GM19351 (cell line): ENCODE results near the gene CEPT1.

Experiments
- ATAC-seq: cut with Tn5 transposase; IDR thresholded peaks from one replicate; pipeline ENCODE4 v1.9.1; 2021; ENCODE audit warnings: mild to moderate bottlenecking, moderate library complexity; ENCODE audit not compliant: unreplicated experiment

The CEPT1 gene

DNA sequence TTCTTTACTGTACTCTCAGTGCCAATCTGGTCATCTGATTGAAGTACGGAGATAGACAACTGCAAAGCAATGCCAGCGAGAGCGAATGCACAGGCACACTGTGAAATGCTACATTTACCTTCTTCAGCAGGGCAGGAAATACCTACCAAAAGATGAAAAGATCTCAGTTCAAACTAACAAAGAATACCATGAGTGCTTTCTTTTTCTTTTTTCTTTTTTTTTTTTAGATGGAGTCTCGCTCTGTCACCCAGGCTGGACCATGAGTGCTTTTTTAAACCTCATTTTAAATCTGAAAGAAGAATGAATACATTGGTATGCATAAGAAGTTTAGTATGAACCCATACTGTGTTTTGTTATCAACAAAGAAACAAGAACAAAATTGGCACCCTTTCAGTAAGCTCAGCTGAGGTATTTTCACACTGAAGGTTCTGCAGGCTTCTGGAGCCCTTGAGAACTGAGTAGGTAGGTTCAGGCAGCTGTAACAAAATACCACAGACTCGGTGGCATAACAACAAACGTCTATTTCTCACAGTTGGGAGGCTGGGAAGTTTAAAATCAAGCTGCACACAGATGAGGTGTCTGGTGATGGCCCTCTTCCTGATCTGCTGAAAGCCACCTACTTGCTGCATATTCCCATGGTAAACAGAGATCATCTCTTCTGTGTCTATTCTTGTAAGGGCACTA lies 85.8 kb downstream of the CEPT1 start:
- ATAC-seq: no peak

DNA sequence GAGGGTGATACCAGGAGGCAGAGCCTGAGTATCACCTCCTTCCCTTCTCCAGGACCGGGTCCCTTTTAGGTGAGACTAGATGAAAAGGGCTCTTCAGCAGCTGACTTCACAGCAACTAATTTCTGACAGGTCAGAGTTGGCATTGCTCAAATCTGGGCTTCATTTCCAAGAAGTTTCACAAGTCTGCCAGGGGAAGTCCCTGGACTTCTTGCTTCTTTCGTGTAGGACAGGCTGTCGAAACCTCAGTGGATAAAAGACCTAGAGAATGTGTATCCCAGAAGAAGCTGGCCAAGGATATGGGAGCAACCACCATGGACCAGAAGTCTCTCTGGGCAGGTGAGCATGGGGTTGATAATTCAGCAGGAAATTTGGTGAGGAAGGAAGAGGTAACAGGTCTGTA lies 87.4 kb downstream of the CEPT1 start, which contains the start of gene CHI3L2:
TSS of gene CHI3L2 (plus strand) at position 280 of the 400 bp plus-strand sequence. CDS start at position 297, 17 bp downstream.
- no peak for ATAC-seq

- ATAC-seq: no peak
Observed at GRCh38 chr1:111227851-111228747, 88.1 kb downstream of the CEPT1 start.

DNA sequence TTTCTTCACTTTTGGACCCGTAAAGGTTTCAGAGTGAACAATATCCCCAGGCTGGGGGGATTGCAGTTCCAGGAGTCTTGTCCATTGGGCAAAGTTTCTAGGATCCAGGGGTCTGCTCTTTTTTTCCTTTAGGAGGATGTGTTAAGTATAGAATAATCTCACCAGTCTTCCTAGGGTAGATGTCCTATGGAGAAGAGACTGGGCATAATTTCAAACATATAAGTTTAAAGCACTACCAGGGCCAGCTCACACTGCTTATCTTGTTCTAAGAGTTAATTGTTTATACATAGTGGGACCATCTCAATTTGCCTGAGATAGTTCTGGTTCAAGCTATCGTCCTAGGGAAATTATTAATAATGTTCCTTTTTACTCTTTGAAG lies 88.7 kb downstream of the CEPT1 start:
- ATAC-seq: no peak

GRCh38 chr1:111232134-111232533 lies 92.1 kb downstream of the CEPT1 start:
- ATAC-seq: no peak

DNA sequence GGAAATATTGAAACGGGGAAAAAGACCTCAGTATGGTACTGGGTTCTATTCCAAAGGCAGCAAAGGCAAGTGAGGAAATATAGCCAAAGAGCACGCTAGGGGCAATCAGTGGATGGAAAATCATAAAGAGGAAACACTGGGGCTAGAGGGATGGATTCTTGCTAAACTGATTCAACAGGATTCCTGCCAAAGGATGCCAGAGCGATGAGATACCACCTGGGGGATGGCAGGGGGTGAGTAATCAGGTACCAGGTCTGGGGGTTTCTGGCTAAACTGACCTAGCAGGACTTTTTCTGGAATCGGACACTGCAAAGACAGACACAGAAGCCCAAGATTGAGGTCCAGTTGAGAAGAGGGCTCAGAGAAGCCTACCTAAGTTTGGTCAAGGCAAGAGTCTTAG lies 94.2 kb downstream of the CEPT1 start:
- ATAC-seq: no peak
